ENCODE results near the gene LMF1. TPM values are rescaled to one million over a fixed set of nuclear protein-coding genes. Genes with fewer than 3 reads are reported as not detected.

The LMF1 gene
- total and polyA plus RNA-seq, 2 of the 4 experiments (the other 2 are of a cell fraction): 7.7 to 13.1 TPM

DNA sequence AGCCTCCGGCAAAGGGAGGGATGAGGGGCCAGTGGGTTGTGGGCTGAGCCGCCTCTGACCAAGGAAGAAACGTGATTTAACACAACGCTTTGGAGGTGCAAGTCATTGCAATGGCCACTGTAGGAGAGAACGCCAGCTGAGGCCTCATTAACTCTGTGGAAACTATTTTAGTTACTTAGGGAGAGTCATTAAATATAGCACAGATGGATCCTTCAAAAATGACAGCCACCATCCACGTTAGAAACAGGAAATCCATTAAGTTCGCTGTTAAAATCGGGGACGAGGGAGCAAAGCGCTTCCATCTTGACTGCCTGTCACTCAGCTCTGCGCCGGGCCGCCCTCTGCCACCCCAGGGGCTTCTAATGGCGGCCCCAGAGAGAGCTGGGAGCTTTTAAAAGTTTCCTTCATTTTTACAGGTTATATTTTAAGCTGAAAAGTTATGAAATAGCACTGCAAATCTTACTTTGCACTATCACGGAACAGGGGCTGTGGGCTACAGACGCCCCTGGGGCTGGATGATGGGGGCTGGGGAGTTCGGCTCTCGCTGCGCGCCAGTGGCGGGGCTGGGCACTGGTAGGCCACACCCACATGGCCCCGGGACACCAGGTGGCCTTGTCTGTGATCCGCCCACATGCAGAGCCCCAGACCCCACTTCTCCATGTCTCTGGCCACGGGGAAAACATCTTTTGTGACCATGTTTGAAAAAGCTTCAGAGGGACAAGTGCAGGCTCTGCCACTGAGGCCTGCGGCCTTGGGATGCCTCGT, 54.6 kb downstream of the LMF1 start:
- Histone ChIP-seq H2BK120ac (ENCODE audit: low read depth, low read length) (no peak overlapping the region), H3K27ac (ENCODE audit: insufficient read depth, low read length) (no peak overlapping the region), H3K4ac (ENCODE audit: low read depth, low read length) (no peak overlapping the region), H2BK15ac (ENCODE audit: low read depth, low read length) (no peak overlapping the region), H2BK20ac (ENCODE audit: low read depth, low read length) (no peak overlapping the region), H4K8ac (ENCODE audit: low read depth in 2 of 2, low read length in 2 of 2) (no peak overlapping the region), H3K9me1 (ENCODE audit: insufficient read depth, low read length) (peaks cover 4% of the 10 kb centered on the region; the same call in 1 of the 2 replicates), H3K14ac (replicated peaks; ENCODE audit: low read depth, low read length) (no peak overlapping the region), H2AK5ac (ENCODE audit: low read depth, low read length) (no peak overlapping the region), H3K27me3 (ENCODE audit: control insufficient read depth, insufficient read depth, low read length) (no peaks in the 10 kb centered on the region), H4K91ac (ENCODE audit: insufficient read depth, low read depth, low read length) (no peak overlapping the region), H3K79me1 (ENCODE audit: low read depth in 1 of 2, low read length in 2 of 2) (no peaks in the 10 kb centered on the region), H3K36me3 (ENCODE audit: control insufficient read depth, insufficient read depth, low read length) (no peaks in the 10 kb centered on the region), H2BK5ac (ENCODE audit: low read depth, low read length, poor library complexity, severe bottlenecking) (no peak overlapping the region), H4K20me1 (ENCODE audit: insufficient read depth, low read length) (no peaks in the 10 kb centered on the region), H4K5ac (ENCODE audit: low read depth, low read length) (no peak overlapping the region), H3K4me3 (ENCODE audit: insufficient read depth, low read depth, low read length) (no peak overlapping the region), H3K23ac (ENCODE audit: low read depth, low read length) (no peak overlapping the region), H3K9ac (ENCODE audit: low read depth, low read length) (no peak overlapping the region), H2AK9ac (replicated peaks; ENCODE audit: low read depth, low read length, poor library complexity) (no peak overlapping the region), H3K9me3 (ENCODE audit: control insufficient read depth, insufficient read depth, low read length) (no peaks in the 10 kb centered on the region; the same call in 1 of the 2 replicates), H3K4me2 (ENCODE audit: low read depth, low read length) (no peak overlapping the region), H3K4me1 (ENCODE audit: control insufficient read depth, insufficient read depth, low read length) (peaks cover 15% of the 10 kb centered on the region), H3K18ac (ENCODE audit: low read depth, low read length) (no peak overlapping the region), H3K56ac (ENCODE audit: extremely low read depth, insufficient read depth, low read length) (no peak overlapping the region), H2AFZ (replicated peaks; ENCODE audit: low read length, poor library complexity) (no peak overlapping the region)
- TF ChIP-seq NFE2L2 (IDR thresholded peaks at IDR 0.05; ENCODE audit: low read depth, low read length) (no peak), BHLHE40 (IDR thresholded peaks at IDR 0.05; ENCODE audit: low read depth, low read length) (no peak), FOS (IDR thresholded peaks at IDR 0.05; ENCODE audit: low read depth, low read length) (no peak), POLR2A (IDR thresholded peaks at IDR 0.05; ENCODE audit: low read depth, low read length) (no peak), SMC3 (IDR thresholded peaks at IDR 0.05; ENCODE audit: low read depth, low read length) (no peak), RAD21 (IDR thresholded peaks at IDR 0.05; ENCODE audit: low read length) (no peak), CHD1 (IDR thresholded peaks at IDR 0.05; ENCODE audit: low read depth, low read length) (no peak), CEBPB (IDR thresholded peaks at IDR 0.05; ENCODE audit: low read depth, low read length) (no peak), MAZ (IDR thresholded peaks at IDR 0.05; ENCODE audit: borderline replicate concordance, low read depth, low read length) (no peak), MAFK (IDR thresholded peaks at IDR 0.05; ENCODE audit: low read depth, low read length) (no peak), RCOR1 (IDR thresholded peaks at IDR 0.05; ENCODE audit: insufficient replicate concordance, low read length) (no peak), MXI1 (IDR thresholded peaks at IDR 0.05; ENCODE audit: borderline replicate concordance, low read depth, low read length) (no peak), RFX5 (IDR thresholded peaks at IDR 0.05; ENCODE audit: low read depth, low read length) (no peak)
- TF ChIP-seq, protein P1, sequence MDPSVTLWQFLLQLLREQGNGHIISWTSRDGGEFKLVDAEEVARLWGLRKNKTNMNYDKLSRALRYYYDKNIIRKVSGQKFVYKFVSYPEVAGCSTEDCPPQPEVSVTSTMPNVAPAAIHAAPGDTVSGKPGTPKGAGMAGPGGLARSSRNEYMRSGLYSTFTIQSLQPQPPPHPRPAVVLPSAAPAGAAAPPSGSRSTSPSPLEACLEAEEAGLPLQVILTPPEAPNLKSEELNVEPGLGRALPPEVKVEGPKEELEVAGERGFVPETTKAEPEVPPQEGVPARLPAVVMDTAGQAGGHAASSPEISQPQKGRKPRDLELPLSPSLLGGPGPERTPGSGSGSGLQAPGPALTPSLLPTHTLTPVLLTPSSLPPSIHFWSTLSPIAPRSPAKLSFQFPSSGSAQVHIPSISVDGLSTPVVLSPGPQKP (IDR thresholded peaks at IDR 0.05; ENCODE audit: borderline replicate concordance, low read depth, low read length): no peak
- TF ChIP-seq, protein P2, sequence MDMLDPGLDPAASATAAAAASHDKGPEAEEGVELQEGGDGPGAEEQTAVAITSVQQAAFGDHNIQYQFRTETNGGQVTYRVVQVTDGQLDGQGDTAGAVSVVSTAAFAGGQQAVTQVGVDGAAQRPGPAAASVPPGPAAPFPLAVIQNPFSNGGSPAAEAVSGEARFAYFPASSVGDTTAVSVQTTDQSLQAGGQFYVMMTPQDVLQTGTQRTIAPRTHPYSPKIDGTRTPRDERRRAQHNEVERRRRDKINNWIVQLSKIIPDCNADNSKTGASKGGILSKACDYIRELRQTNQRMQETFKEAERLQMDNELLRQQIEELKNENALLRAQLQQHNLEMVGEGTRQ (IDR thresholded peaks at IDR 0.05; ENCODE audit: low read depth, low read length): no peak
- TF ChIP-seq, protein P3, sequence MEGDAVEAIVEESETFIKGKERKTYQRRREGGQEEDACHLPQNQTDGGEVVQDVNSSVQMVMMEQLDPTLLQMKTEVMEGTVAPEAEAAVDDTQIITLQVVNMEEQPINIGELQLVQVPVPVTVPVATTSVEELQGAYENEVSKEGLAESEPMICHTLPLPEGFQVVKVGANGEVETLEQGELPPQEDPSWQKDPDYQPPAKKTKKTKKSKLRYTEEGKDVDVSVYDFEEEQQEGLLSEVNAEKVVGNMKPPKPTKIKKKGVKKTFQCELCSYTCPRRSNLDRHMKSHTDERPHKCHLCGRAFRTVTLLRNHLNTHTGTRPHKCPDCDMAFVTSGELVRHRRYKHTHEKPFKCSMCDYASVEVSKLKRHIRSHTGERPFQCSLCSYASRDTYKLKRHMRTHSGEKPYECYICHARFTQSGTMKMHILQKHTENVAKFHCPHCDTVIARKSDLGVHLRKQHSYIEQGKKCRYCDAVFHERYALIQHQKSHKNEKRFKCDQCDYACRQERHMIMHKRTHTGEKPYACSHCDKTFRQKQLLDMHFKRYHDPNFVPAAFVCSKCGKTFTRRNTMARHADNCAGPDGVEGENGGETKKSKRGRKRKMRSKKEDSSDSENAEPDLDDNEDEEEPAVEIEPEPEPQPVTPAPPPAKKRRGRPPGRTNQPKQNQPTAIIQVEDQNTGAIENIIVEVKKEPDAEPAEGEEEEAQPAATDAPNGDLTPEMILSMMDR (conservative IDR thresholded peaks at IDR 0.05; ENCODE audit: low read depth, low read length): no peak
- BruUV-seq (replicated peaks): no TSS peak
- POLR2A ChIA-PET (ENCODE audit: unreplicated experiment): no interaction called here
- in situ Hi-C loops (cut with MboI; ENCODE audit: low sequenced_read_pairs): no loop called here
- dilution Hi-C loops (cut with HindIII; ENCODE audit: low sequenced_read_pairs, unreplicated experiment): no loop called here
- WGBS, 2 experiments (ENCODE audit: extremely low coverage in 2 of 2, insufficient read length in 1 of 2): 67% methylated on average over 3 of the region's 26 CpGs; no CpG with 5 or more reads in 1 of the 2 experiments
- DNase-seq (no peak), ATAC-seq (ENCODE audit: low read depth) (no peak)
- intact Hi-C loops (cut with micrococcal nuclease): no loop called here
- CTCF ChIA-PET: no interaction called here
